ENCODE results near the gene PPCS.

PPCS gene

GRCh38 chr1:42456010-42456753 is at the start of gene PPCS, which contains the start of gene ZMYND12:
TSS of gene PPCS (plus strand) at chr1:42456543. CDS start at chr1:42456566, 23 bp downstream.
TSS of gene ZMYND12 (minus strand) at chr1:42456022. CDS start at chr1:42455997, 25 bp downstream.
- peak; percentile 84 for DNase-seq

GRCh38 chr1:42414551-42415496 is 41.5 kb upstream of the PPCS start:
- DNase-seq, result no peak

GRCh38 chr1:42417166-42417565 is 39.2 kb upstream of the PPCS start:
- no peak for DNase-seq

- no peak for DNase-seq
These were observed 37.8 kb upstream of the PPCS start for GRCh38 chr1:42418516-42418915.

- no peak for DNase-seq
These were observed 37.1 kb upstream of the PPCS start for GRCh38 chr1:42419126-42419821.

GRCh38 chr1:42420121-42420520 is 36.2 kb upstream of the PPCS start:
- DNase-seq, result no peak

- DNase-seq, result no peak
These were observed 35.3 kb upstream of the PPCS start for GRCh38 chr1:42420911-42421585.

GRCh38 chr1:42422737-42423136 is 33.6 kb upstream of the PPCS start:
- no peak for DNase-seq

- DNase-seq, result no peak
These were observed 32.7 kb upstream of the PPCS start for GRCh38 chr1:42423681-42424080.

- no peak for DNase-seq
These were observed 32.1 kb upstream of the PPCS start for GRCh38 chr1:42424201-42424600.

- no peak for DNase-seq
These were observed 29.1 kb upstream of the PPCS start for GRCh38 chr1:42427240-42427639.

- no peak for DNase-seq
These were observed 26.7 kb upstream of the PPCS start for GRCh38 chr1:42429603-42430002.

GRCh38 chr1:42430286-42431135 is 25.8 kb upstream of the PPCS start:
- DNase-seq, result no peak

- DNase-seq, result no peak
These were observed 24.8 kb upstream of the PPCS start for GRCh38 chr1:42431514-42431913.

GRCh38 chr1:42432714-42433113 is 23.6 kb upstream of the PPCS start:
- no peak for DNase-seq

GRCh38 chr1:42433369-42433768 is 23.0 kb upstream of the PPCS start:
- DNase-seq, result no peak

- DNase-seq, result no peak
These were observed 22.0 kb upstream of the PPCS start for GRCh38 chr1:42434340-42434739.

- DNase-seq, result no peak
These were observed 16.4 kb upstream of the PPCS start for GRCh38 chr1:42439940-42440339.

- no peak for DNase-seq
These were observed 13.7 kb upstream of the PPCS start for GRCh38 chr1:42442662-42443061.

- DNase-seq, result no peak
These were observed 7.1 kb upstream of the PPCS start for GRCh38 chr1:42449256-42449655.

- no peak for DNase-seq
These were observed 6.3 kb upstream of the PPCS start for GRCh38 chr1:42450061-42450460.

- DNase-seq, result no peak
These were observed 3.0 kb upstream of the PPCS start for GRCh38 chr1:42453386-42453785.

All from activated T-cell treated with anti-CD3 and anti-CD28 coated beads for 4 hours (primary cell).